Keratinocyte (primary cell): ENCODE measurements around the gene SFT2D1. TPM values are rescaled to one million over a fixed set of nuclear protein-coding genes. Genes with fewer than 3 reads are reported as not detected.

Source experiments
- DNase-seq: peaks from one replicate; pipeline ENCODE4 v3.0.0-alpha.2; 2011; ENCODE audit warnings: low read depth, missing footprints, low spot score
- FAIRE-seq: peaks from 2 replicates; lab custom pipeline; 2011; peaks lifted over from hg19 to GRCh38; lab: Jason Lieb, UNC
- H2AFZ ChIP-seq: 2 replicates; pipeline ENCODE4 v1.6.0; 2012; ENCODE audit warnings: low read length, control low read depth, inconsistent platforms; ENCODE audit not compliant: control insufficient read depth
- H3K27ac ChIP-seq: 2 replicates; pipeline ENCODE4 v1.5.1; 2011; ENCODE audit warnings: low read length; ENCODE audit not compliant: control insufficient read depth, insufficient read depth
- H3K27me3 ChIP-seq: 3 replicates; pipeline ENCODE4 v1.6.0; 2011; ENCODE audit warnings: low read length; ENCODE audit not compliant: control insufficient read depth, insufficient read depth; ENCODE audit errors: extremely low read depth
- H3K36me3 ChIP-seq, 2 experiments: 2 replicates in 1 of 2; 3 replicates in 1 of 2; pipeline ENCODE4 v1.5.1; 2011; ENCODE audit warnings: low read length in 2 of 2, mild to moderate bottlenecking in 1 of 2; ENCODE audit not compliant: control insufficient read depth in 2 of 2, insufficient read depth in 2 of 2; ENCODE audit errors: extremely low read depth in 1 of 2
- H3K4me1 ChIP-seq: 3 replicates; pipeline ENCODE4 v1.5.1; 2011; ENCODE audit warnings: low read length; ENCODE audit not compliant: control insufficient read depth, insufficient read depth; ENCODE audit errors: extremely low read depth
- H3K4me2 ChIP-seq: 3 replicates; pipeline ENCODE4 v1.6.0; 2011; ENCODE audit warnings: low read depth, low read length; ENCODE audit not compliant: control insufficient read depth, insufficient read depth; ENCODE audit errors: extremely low read depth
- H3K4me3 ChIP-seq, 3 experiments: fragments of 200-600 bp in 1 of 3; sonication (generic) in 1 of 3; 2 replicates in 2 of 3; 3 replicates in 1 of 3; pipeline ENCODE4 v1.5.1; 2011 to 2016; ENCODE audit warnings: low read length in 3 of 3, mild to moderate bottlenecking in 3 of 3, control low read depth in 2 of 3, inconsistent platforms in 1 of 3, low read depth in 1 of 3, mixed read lengths in 1 of 3, mixed run types in 1 of 3, moderate library complexity in 1 of 3; ENCODE audit not compliant: control insufficient read depth in 2 of 3, insufficient read depth in 2 of 3; ENCODE audit errors: extremely low read depth in 1 of 3
- H3K79me2 ChIP-seq: 2 replicates; pipeline ENCODE4 v1.6.0; 2012; ENCODE audit warnings: low read length; ENCODE audit not compliant: control insufficient read depth, insufficient read depth
- H3K9ac ChIP-seq: 3 replicates; pipeline ENCODE4 v1.6.0; 2011; ENCODE audit warnings: low read length; ENCODE audit not compliant: control insufficient read depth, insufficient read depth; ENCODE audit errors: extremely low read depth
- H3K9me1 ChIP-seq: 3 replicates; pipeline ENCODE4 v1.6.0; 2011; ENCODE audit warnings: low read length; ENCODE audit not compliant: control insufficient read depth, insufficient read depth; ENCODE audit errors: extremely low read depth
- H3K9me3 ChIP-seq: 2 replicates; pipeline ENCODE4 v1.5.1; 2012; ENCODE audit warnings: low read depth, low read length; ENCODE audit not compliant: control insufficient read depth
- H4K20me1 ChIP-seq: 3 replicates; pipeline ENCODE4 v1.6.0; 2011; ENCODE audit warnings: low read length; ENCODE audit not compliant: control insufficient read depth, insufficient read depth; ENCODE audit errors: extremely low read depth
- EZH2 ChIP-seq: IDR thresholded peaks from one replicate; pipeline ENCODE4 v1.6.1; 2012; ENCODE audit warnings: inconsistent platforms, mild to moderate bottlenecking, low read length, moderate library complexity
- dilution Hi-C: fragments of 300-500 bp; cut with MboI; formaldehyde crosslinking; loops from one replicate; pipeline ENCODE4 v1.7.0; 2020; ENCODE audit warnings: low sequenced_read_pairs; ENCODE audit not compliant: extremely low pct_ligation_motif_present
- polyA plus RNA-seq, 5 experiments: library from polyadenylated mRNA; depleted of rRNA in 3 of 5; stranded (reverse) in 3 of 5; stranded (forward) in 1 of 5; unstranded in 1 of 5; fragments of >200 nt; gene quantifications; 1 replicate in 1 of 5; 2 replicates in 3 of 5; 3 replicates in 1 of 5; pipeline versions ENCODE4 v1.2.1 to v1.2.3, GENCODE V29; 2011 to 2012; ENCODE audit warnings: missing spikeins in 2 of 5, low read depth in 1 of 5, low replicate concordance in 1 of 5
- TF ChIP-seq, protein P1 (sequence below), 3 experiments: IDR thresholded peaks in 1 of 3; conservative IDR thresholded peaks in 1 of 3; optimal IDR thresholded peaks in 1 of 3; 2 replicates in 2 of 3; 3 replicates in 1 of 3; pipeline versions ENCODE3 to v1.5.1; 2011; ENCODE audit warnings: low read length in 3 of 3, mild to moderate bottlenecking in 3 of 3, moderate library complexity in 2 of 3, control low read depth in 1 of 3, inconsistent platforms in 1 of 3; ENCODE audit not compliant: insufficient read depth in 2 of 3; ENCODE audit errors: extremely low read depth in 1 of 3

SFT2D1 gene
- polyA plus RNA-seq, 1 donor (not counting 4 experiments of a cell fraction or from before 2014, with no cell fraction given) = 84.3 TPM

DNA sequence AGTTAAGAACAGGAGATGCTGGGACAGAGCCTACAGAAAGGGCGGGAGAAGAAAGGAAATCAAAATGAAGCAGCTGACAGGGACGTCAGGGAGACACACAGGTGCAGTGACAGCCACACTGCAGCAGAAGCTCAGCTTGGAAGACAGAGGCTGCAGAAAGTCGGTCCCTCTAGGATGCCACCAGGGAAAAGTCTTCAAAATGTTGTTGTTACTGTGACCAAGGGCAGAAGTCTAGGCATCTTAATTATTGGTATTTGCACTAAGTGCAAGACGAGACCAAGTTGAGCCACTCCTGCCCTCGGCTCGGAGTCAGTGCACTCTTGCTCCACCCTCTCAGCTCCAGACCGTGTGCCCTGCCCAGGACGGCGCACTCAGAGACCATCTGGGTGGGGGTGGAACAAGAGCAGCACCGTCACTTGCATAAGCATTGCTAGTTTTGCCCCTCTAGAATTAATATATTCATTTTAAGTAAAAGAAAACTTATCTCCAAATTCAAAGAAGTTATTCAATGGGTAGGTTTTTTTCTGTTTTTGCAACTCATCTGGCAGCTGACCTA lies 36.7 kb downstream of the SFT2D1 start:
- no peak for TF ChIP-seq EZH2
- TF ChIP-seq, protein P1, sequence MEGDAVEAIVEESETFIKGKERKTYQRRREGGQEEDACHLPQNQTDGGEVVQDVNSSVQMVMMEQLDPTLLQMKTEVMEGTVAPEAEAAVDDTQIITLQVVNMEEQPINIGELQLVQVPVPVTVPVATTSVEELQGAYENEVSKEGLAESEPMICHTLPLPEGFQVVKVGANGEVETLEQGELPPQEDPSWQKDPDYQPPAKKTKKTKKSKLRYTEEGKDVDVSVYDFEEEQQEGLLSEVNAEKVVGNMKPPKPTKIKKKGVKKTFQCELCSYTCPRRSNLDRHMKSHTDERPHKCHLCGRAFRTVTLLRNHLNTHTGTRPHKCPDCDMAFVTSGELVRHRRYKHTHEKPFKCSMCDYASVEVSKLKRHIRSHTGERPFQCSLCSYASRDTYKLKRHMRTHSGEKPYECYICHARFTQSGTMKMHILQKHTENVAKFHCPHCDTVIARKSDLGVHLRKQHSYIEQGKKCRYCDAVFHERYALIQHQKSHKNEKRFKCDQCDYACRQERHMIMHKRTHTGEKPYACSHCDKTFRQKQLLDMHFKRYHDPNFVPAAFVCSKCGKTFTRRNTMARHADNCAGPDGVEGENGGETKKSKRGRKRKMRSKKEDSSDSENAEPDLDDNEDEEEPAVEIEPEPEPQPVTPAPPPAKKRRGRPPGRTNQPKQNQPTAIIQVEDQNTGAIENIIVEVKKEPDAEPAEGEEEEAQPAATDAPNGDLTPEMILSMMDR (optimal IDR thresholded peaks at IDR 0.05 in 1 of 3, IDR thresholded peaks at IDR 0.05 in 1 of 3, conservative IDR thresholded peaks at IDR 0.05 in 1 of 3; ENCODE audit: extremely low read depth in 1 of 3, insufficient read depth in 2 of 3, low read length in 3 of 3) = no peak
- Histone ChIP-seq H3K9me3 (no peaks in the 10 kb centered on the region), H3K4me1 (no peaks in the 10 kb centered on the region), H2AFZ (no peak overlapping the region), H3K9ac (no peak overlapping the region), H4K20me1 (no peaks in the 10 kb centered on the region), H3K4me2 (no peak overlapping the region), H3K79me2 (no peaks in the 10 kb centered on the region), H3K27me3 (peaks cover 42% of the 10 kb centered on the region), H3K4me3 (no peak overlapping the region), H3K36me3 (no peaks in the 10 kb centered on the region), H3K9me1 (no peaks in the 10 kb centered on the region), H3K27ac (no peak overlapping the region)
- FAIRE-seq = no peak
- DNase-seq = no peak
- dilution Hi-C loops = no loop called here

DNA sequence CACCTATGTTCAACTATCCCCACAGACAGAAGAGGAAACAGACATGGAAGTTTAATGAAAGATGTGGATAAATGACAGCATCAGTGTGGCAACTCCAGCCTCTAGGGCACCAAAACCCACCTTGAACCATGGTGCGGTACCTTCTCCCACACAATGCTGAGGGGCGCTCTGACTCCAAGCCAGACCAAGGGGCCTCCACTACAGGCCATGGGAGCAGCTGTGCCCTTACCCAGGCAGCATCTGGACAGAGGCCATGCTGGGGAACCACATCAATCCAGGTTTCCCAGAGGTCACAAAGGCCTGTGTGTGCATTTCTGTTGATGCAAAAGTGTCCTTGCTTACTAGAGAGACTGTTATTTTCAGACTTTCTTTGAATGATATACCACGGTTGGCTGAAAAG lies 38.2 kb downstream of the SFT2D1 start:
- Histone ChIP-seq H2AFZ (no peak overlapping the region), H3K9me3 (no peaks in the 10 kb centered on the region), H3K27ac (no peak overlapping the region), H3K27me3 (peaks cover 34% of the 10 kb centered on the region), H3K4me3 (no peak overlapping the region), H4K20me1 (no peaks in the 10 kb centered on the region), H3K4me2 (no peak overlapping the region), H3K79me2 (no peaks in the 10 kb centered on the region), H3K36me3 (no peaks in the 10 kb centered on the region), H3K4me1 (no peaks in the 10 kb centered on the region), H3K9me1 (no peaks in the 10 kb centered on the region), H3K9ac (no peak overlapping the region)
- DNase-seq (no peak), FAIRE-seq (no peak)
- dilution Hi-C loops = no loop called here
- TF ChIP-seq, protein P1 (optimal IDR thresholded peaks at IDR 0.05 in 1 of 3, IDR thresholded peaks at IDR 0.05 in 1 of 3, conservative IDR thresholded peaks at IDR 0.05 in 1 of 3; ENCODE audit: extremely low read depth in 1 of 3, insufficient read depth in 2 of 3, low read length in 3 of 3) = no peak
- TF ChIP-seq EZH2 = no peak
